GM18870 (cell line): ENCODE measurements around the gene FBXO11.
"Not testable (repeated sequence)": the region's sequence is repeated elsewhere in the genome, so short reads cannot be mapped to it uniquely, and the experiment has no call there.

Experiments used
- ATAC-seq: cut with Tn5 transposase; IDR thresholded peaks from one replicate; pipeline ENCODE4 v1.9.1; 2021; ENCODE audit warnings: moderate library complexity; ENCODE audit not compliant: unreplicated experiment

Gene FBXO11

DNA sequence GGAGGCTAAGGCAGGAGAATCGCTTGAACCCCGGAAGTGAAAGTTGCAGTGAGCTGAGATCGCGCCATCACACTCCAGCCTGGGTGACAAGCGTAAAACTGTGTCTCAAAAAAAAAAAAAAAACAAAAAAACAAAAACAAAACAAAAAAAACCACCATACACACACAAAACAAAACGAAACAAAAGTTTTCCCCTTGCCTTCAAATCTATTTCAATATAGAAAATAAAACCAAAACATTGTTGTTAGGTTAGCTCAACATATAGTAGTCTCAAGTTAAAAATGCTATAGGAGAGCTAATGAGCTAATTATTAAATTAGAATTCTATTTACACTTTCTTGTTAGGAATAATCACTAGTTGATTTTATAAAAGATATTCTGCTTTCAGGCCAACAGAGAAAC, 43.3 kb downstream of the FBXO11 start:
- no peak for ATAC-seq

GRCh38 chr2:47853067-47853777, 53.1 kb downstream of the FBXO11 start:
- not testable (repeated sequence) for ATAC-seq

GRCh38 chr2:47850198-47850597, 56.1 kb downstream of the FBXO11 start:
- ATAC-seq, result no peak

GRCh38 chr2:47849368-47849767, 56.9 kb downstream of the FBXO11 start:
- ATAC-seq, result no peak

DNA sequence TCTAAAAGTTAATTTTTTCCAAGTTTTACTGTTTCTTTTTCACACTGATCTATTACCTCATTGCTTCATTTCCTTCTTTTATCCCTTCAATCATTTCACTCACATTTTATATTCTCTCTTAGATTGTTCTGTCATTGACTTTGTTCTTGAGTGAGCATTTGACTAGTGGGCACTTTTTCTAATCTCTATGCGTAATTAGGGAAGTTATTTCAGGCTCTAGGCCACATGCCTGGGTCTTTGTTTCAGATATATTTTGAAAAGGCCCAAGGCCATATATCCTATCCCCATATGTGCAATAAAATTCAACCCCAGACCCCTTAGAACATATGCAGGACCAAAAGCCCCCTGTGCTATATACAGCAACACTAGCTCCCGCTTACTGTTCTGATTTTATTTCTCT, 62.1 kb downstream of the FBXO11 start:
- ATAC-seq, result no peak

- no peak for ATAC-seq
Measured at GRCh38 chr2:47843407-47843806, 62.9 kb downstream of the FBXO11 start.

DNA sequence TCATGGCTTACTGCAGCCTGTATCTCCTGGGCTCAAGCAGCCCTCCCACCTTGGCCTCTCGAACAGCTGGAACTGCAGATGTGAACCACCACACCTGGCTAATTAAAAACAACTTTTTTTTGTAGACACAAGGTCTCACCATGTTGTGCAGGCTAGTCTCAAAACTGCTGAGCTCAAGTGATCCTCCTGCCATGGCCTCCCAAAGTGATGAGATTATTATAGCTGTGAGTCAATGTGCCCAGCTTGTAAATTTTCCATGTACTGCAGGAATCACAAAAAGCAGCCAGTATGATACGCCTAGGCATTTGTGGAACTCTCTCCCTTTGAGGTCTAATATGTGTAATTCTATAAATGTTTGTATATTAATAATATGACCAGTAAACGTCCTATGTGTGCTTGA, 63.5 kb downstream of the FBXO11 start:
- ATAC-seq, result no peak

DNA sequence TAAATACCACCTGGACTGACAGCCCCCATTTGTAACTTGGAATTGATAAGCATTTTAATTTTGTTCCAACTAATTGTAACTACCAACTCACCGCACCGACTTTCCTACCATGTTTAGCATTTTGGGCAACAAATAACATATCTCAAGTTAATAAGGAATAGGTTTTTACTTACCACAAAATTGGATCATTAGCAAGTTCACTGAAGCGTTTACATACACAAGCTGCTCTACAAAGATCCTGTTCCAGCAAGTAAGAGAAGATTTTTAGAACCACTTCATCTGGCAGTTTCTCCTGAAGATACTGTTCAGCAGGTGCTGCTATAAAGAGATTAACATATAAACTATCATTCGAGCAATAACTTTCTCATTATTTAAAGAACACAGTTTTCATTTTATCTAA, 67.6 kb downstream of the FBXO11 start:
- ATAC-seq, result no peak

- ATAC-seq, result no peak
Measured at GRCh38 chr2:47838249-47838648, 68.0 kb downstream of the FBXO11 start.

DNA sequence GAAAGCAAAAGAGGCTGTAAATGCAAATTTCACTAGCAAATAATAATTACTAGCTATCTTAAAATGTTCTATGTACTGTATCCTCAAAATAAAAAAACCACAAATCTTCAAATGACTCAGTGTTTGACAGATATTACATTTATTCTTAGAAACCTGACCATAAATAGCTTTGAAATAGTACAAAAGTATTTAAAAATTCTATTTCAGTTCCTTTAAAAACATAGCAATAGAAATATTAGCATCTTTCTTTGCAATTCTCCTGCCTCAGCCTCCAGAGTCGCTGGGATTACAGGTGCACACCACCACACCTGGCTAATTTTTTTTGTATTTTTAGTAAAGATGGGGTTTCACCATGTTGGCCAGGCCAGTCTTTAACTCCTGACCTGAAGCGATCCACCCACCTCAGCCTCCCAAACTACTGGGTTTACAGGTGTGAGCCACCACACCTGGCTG, 72.8 kb downstream of the FBXO11 start:
- peak; percentile 88 for ATAC-seq

DNA sequence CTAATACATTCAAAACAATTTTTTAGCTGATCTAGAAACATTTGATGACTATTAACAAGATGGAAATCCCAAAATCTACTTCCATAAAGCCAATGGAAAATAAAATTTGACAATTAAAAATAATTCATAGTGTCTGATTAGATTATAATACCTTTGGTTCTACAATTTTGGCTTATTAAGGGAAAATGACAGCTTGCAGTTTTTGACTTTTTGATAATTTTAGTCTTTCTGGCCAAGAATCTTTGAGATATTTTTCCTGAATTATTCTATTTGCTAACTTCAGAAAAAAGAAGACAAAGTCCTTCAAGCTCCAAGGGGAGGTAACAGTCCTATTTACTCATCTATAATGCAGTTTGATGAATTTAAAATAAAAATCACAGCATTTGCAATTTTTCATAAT, 83.8 kb downstream of the FBXO11 start:
- no peak for ATAC-seq

DNA sequence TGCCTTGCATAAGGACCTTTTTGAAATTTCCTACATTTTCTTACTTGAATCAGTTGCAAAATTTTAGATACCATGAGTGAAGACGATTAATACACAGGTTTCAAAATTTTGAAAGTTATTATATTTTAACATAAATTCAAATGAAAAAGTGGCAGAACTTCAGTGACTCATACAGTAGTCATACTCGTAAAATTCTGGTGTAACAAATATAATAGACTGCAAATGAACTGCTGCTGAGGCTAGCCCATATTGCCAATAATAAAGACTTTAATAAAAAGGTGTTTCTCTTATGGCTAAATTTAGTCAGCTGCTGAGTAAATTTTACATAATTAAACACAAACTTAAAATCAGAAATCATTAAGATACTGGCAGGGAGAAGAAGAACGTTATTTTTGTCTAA, 86.5 kb downstream of the FBXO11 start:
- no peak for ATAC-seq

DNA sequence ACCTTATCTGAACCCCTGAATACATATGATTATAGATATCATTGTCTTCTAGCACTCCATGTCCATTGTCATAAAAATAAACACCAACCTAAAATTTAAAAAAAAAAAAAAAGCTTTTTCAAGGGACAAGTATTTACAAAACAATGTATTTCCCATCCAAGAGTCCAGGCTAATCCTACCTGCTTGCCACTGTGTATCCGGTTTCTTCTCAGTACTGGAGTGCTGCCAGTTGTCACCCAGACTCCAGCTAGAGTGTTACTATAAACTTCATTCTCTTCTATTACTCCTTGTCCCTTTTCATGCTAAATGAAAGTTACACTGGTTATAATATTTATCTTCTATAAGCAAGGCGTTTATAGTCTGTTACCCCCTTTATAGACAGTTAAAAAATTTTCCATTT, 87.5 kb downstream of the FBXO11 start:
- no peak for ATAC-seq

DNA sequence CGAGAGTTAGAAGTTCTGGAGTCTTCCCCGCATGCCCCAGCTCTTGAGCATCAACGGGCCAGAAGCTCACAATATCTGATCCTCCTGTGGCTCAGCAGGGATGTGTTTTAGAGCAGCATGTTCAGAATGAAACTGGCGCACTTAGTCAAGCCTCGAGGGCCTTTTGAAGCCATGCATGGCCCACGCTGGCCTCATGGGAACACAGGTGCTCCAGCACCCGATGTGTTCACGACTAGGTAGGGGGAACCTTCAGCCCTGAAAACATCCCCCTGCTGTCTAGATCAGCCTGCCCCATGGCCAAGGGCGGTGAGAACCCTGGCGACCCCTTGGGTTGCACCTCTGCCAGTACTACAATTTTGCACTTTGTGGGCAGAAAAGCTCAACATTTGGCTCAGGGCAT, 90.5 kb downstream of the FBXO11 start:
- no peak for ATAC-seq

DNA sequence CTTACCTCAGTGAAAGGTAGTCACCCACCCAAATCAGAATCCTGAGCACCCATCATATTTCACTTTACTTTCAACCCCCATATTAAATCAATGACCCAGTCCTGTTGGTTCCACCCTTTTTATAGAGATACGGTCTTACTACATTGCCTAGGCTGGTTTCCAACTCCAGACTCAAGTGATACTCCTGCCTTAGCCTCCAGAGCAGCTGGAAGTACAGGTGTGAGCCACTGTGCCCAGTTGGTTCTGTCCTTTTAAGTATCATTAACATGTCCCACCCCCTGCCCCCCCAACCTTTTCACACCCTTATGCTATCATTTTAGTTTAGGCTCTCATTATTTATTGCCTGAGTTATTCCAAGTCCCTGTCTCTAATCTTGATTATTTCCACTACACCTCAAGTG, 94.6 kb downstream of the FBXO11 start:
- no peak for ATAC-seq

DNA sequence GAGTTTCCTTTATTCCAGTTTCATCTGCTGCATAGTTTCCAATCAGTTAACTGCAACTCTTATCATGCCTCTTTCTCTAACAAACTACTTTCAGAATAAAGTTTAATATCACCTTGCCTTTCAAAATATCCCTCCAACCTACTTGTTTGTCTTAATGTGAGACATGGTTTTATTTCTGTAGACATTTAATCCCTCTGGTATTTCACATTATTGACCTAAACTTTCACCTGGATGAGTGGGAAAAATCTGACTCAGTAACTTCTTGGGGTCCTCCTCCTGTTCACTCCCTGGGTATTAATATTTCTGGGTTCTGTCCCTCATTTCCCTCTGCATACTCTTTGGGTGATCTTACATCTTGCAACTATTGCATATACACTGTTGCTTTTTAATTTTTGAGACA, 95.4 kb downstream of the FBXO11 start:
- ATAC-seq, result no peak

GRCh38 chr2:47809903-47810302, 96.4 kb downstream of the FBXO11 start:
- no peak for ATAC-seq

GRCh38 chr2:47808614-47809013, 97.7 kb downstream of the FBXO11 start:
- ATAC-seq, result no peak

GRCh38 chr2:47805850-47806249, 100.4 kb downstream of the FBXO11 start:
- ATAC-seq, result no peak

DNA sequence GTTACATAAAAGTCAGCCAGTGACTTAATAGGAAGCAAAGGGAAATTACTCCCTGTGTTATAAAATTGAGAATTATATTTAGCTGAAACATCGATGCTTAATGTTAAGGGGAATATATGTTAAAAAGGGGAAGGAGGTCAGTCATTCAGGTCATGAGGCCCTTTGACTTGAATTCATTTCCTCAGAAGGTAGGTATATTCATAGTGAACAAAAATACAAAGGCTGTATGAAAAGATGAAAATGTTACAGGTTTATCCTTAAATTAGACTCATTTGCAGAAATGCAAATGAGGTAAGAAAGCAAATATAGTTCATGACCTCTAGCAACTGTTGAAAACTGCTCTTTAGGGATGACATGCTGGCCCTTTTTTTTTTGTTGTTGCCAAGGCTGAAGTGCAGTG, 102.5 kb downstream of the FBXO11 start:
- no peak for ATAC-seq

DNA sequence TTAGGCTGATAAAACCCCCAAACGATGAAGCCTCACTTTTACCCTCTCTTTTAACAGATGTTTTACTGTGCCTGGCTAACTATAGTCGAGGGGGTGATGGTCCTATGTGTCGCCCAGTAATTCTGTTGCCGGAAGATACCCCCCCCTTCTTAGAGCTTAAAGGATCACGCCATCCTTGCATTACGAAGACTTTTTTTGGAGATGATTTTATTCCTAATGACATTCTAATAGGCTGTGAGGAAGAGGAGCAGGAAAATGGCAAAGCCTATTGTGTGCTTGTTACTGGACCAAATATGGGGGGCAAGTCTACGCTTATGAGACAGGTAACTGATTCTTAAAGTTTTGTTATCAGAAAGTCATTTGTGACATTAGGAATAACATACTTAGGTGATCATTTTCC, 102.9 kb downstream of the FBXO11 start:
- no peak for ATAC-seq

- ATAC-seq, result no peak
Measured at GRCh38 chr2:47801118-47801517, 105.2 kb downstream of the FBXO11 start.

GRCh38 chr2:47799031-47799609, 107.2 kb downstream of the FBXO11 start:
- ATAC-seq, result no peak
